Lower lobe of right lung (tissue), 2 donors: ENCODE measurements around the gene TRDMT1. TPM values are rescaled to one million over a fixed set of nuclear protein-coding genes. Genes with fewer than 3 reads are reported as not detected.

ENCODE experiments used
- ATAC-seq, 2 donors: fragments of 200-7000 bp; cut with Tn5 transposase; one replicate each; pipeline ENCODE4 v1.9.1; 2020 to 2022; ENCODE audit warnings: mild to moderate bottlenecking in 2 of 2, moderate library complexity in 2 of 2
- DNase-seq: peaks from one replicate; pipeline ENCODE4 v3.0.0-alpha.2; 2020
- H3K27ac ChIP-seq: fragments of 200-600 bp; one replicate; pipeline ENCODE4 v1.8.0; 2022
- H3K27me3 ChIP-seq: fragments of 200-600 bp; one replicate; pipeline ENCODE4 v1.8.0; 2022; ENCODE audit warnings: low read depth
- H3K36me3 ChIP-seq: fragments of 200-600 bp; one replicate; pipeline ENCODE4 v1.8.0; 2022; ENCODE audit warnings: mild to moderate bottlenecking
- H3K4me1 ChIP-seq: fragments of 200-600 bp; one replicate; pipeline ENCODE4 v1.8.0; 2022
- H3K4me3 ChIP-seq: fragments of 200-600 bp; one replicate; pipeline ENCODE4 v1.8.0; 2022; ENCODE audit warnings: mild to moderate bottlenecking
- H3K9me3 ChIP-seq: fragments of 200-600 bp; one replicate; pipeline ENCODE4 v1.8.0; 2022
- intact Hi-C: fragments of 100-400 bp; cut with DNase I; formaldehyde crosslinking; loops from one replicate; pipeline ENCODE4 v1.11.0; 2022
- total RNA-seq: library from RNA; stranded (reverse); fragmentation: NEBNext Ultra II Directional; extraction: Animal tissue kit (Norgen Biotek cat#: 25700); gene quantifications from one replicate; pipeline ENCODE4 v1.2.1, GENCODE V29; 2021
- TF ChIP-seq, protein P1 (sequence below): fragments of 200-600 bp; IDR thresholded peaks from one replicate; pipeline ENCODE4 v1.8.0; 2022; ENCODE audit warnings: antibody characterized with exemption, mild to moderate bottlenecking
- donor health status: DM: no; HTN: yes; CAD: no; lungs with severe emphysema.

TRDMT1 gene
- total RNA-seq, 1 donor from 2014 or later = 7.9 TPM

DNA sequence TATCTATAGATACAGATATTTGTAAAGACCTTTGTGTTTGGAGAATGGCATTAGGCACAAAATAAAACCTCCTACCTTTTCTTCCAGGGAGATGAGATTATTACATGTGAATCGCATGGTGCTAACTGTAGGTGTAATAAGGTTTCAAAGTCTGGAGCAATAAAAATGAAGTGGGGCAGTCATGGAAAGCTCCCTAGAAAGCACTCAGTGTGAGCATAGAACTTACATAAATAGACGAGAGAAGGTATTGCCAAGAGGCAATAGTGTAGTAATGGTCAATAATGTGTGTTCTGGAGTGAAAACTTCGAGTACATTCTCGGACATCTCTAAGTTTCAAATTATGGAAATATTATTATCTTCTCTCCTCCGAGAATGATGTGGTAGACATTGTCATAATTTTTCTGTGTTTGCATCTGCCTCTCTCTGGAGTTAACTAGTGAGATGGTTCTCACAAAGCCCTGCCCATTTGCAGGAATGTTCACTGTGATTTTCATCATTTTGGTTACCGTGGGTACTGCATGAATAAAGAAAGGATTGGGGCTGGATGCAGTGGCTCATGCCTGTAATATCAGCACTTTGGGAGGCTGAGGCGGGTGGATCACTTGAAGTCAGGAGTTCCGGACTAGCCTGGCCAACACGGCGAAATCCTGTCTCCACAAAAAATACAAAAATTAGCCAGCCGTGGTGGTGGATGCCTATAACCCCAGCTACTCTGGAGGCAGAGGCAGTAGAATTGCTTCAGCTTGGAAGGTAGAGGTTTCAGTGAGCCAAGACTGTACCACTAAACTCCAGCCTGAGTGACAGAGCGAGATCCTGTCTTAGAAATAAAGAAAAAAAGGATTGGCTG is 37.2 kb upstream of the TRDMT1 start:
- DNase-seq = no peak
- peaks cover 47% of the 10 kb centered on the region for H3K36me3 ChIP-seq
- H3K4me3 ChIP-seq = no peak overlapping the region
- H3K27me3 ChIP-seq = no peaks in the 10 kb centered on the region
- TF ChIP-seq, protein P1, sequence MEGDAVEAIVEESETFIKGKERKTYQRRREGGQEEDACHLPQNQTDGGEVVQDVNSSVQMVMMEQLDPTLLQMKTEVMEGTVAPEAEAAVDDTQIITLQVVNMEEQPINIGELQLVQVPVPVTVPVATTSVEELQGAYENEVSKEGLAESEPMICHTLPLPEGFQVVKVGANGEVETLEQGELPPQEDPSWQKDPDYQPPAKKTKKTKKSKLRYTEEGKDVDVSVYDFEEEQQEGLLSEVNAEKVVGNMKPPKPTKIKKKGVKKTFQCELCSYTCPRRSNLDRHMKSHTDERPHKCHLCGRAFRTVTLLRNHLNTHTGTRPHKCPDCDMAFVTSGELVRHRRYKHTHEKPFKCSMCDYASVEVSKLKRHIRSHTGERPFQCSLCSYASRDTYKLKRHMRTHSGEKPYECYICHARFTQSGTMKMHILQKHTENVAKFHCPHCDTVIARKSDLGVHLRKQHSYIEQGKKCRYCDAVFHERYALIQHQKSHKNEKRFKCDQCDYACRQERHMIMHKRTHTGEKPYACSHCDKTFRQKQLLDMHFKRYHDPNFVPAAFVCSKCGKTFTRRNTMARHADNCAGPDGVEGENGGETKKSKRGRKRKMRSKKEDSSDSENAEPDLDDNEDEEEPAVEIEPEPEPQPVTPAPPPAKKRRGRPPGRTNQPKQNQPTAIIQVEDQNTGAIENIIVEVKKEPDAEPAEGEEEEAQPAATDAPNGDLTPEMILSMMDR = no peak
- peak; percentile 41 to 58 for ATAC-seq
- H3K9me3 ChIP-seq = no peaks in the 10 kb centered on the region
- H3K4me1 ChIP-seq = peaks cover 36% of the 10 kb centered on the region
- intact Hi-C loops = no loop called here
- H3K27ac ChIP-seq = peak overlapping the region; percentile 26

DNA sequence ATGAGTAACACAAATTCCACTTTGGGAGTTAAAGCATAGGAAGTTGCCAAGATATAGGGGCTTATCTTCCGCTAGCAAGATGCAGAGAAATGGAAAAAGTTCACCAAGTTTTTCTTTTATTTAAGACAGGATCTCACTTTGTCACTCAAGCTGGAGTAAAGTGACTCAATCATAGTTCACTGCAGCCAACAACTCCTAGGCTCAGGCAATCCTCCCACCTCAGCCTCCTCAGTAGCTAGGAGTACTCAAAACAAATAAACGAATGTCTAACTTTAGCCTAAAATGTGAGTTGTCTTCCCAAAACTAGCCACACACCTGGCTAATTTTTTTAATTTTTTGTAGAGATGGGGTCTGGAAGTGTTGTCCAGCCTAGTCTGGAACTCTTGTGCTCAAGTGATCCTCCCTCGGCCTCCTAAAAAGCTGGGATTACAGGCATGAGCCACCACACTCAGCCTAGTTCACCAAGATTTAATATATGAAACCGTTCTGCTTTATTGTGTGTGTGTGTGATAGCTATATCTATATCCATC is 36.5 kb upstream of the TRDMT1 start:
- Histone ChIP-seq H3K36me3 (peaks cover 54% of the 10 kb centered on the region), H3K9me3 (no peaks in the 10 kb centered on the region), H3K4me1 (peaks cover 43% of the 10 kb centered on the region), H3K4me3 (no peak overlapping the region), H3K27ac (peak overlapping the region; percentile 2), H3K27me3 (no peaks in the 10 kb centered on the region)
- DNase-seq (no peak), ATAC-seq (no peak)
- intact Hi-C loops = no loop called here
- TF ChIP-seq, protein P1 = no peak

DNA sequence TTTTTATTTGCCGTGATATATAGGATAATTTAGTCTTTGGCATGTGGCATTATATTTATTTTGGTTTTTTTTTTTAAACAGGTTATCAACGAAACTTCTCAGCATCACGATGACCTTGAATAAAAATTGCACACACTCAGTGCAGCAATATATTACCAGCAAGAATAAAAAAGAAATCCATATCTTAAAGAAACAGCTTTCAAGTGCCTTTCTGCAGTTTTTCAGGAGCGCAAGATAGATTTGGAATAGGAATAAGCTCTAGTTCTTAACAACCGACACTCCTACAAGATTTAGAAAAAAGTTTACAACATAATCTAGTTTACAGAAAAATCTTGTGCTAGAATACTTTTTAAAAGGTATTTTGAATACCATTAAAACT is 35.7 kb upstream of the TRDMT1 start:
- Histone ChIP-seq H3K27me3 (no peaks in the 10 kb centered on the region), H3K27ac (no peak overlapping the region), H3K4me3 (no peak overlapping the region), H3K4me1 (peaks cover 51% of the 10 kb centered on the region), H3K36me3 (peaks cover 62% of the 10 kb centered on the region), H3K9me3 (no peaks in the 10 kb centered on the region)
- DNase-seq (no peak), ATAC-seq (no peak)
- TF ChIP-seq, protein P1 = no peak
- intact Hi-C loops = no loop called here

DNA sequence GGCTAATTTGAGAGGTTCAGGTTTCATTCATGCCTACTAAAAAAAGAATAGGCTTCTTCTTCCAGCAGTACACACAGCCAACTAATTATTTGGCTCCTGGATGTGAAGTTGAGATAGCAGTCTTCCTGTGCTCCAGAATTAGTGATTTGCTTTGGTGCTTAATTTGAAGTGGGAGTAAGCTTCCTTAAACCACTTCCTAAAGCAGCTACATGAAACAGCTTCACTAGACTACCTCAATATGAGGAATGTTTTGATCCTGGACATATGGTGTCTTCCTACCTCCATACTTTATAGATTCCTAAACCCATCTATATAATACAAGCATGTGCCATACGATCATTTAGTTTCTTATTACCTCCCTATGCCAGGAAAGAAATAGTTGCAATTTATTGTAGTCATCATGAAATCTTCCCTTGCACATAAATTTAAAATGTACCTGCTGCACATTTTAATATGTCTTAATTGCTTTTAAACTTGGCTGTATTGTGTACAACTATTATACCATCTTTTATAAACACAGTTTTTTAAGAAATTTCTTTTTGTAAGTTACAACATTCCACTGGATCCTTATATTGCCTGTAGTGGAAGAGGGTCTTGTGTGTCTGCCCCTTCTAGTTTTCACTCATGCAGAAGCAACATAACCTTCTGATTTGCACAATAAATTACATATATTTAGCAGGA is 35.1 kb upstream of the TRDMT1 start:
- no peak overlapping the region for H3K4me3 ChIP-seq
- H3K27me3 ChIP-seq = no peaks in the 10 kb centered on the region
- no peak for DNase-seq
- no peaks in the 10 kb centered on the region for H3K9me3 ChIP-seq
- H3K36me3 ChIP-seq = peaks cover 67% of the 10 kb centered on the region
- no peak for ATAC-seq
- H3K4me1 ChIP-seq = peaks cover 56% of the 10 kb centered on the region
- TF ChIP-seq, protein P1 = no peak
- intact Hi-C loops = no loop called here
- no peak overlapping the region for H3K27ac ChIP-seq

DNA sequence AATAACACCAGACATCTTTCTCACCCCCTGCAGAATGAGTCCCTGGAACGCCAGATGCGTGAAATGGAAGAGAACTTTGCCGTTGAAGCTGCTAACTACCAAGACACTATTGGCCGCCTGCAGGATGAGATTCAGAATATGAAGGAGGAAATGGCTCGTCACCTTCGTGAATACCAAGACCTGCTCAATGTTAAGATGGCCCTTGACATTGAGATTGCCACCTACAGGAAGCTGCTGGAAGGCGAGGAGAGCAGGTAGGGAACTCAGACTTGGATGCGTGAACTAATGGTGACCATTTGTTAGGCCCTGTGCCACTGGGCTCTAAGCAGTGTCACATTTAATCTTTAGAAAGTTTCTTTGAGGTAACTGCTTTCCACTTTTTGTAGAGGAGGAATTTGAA is 33.7 kb upstream of the TRDMT1 start:
- ATAC-seq (no peak), DNase-seq (no peak)
- intact Hi-C loops = no loop called here
- H3K4me1 ChIP-seq = peaks cover 63% of the 10 kb centered on the region
- TF ChIP-seq, protein P1 = no peak
- peak overlapping the region; percentile 1 for H3K4me3 ChIP-seq
- no peaks in the 10 kb centered on the region for H3K9me3 ChIP-seq
- no peaks in the 10 kb centered on the region for H3K27me3 ChIP-seq
- H3K36me3 ChIP-seq = peaks cover 78% of the 10 kb centered on the region
- no peak overlapping the region for H3K27ac ChIP-seq
